WI38 (cell line): Measurements from ENCODE around the gene MAPKAP1.

Experiments used
- H3K4me3 ChIP-seq: 2 replicates; pipeline ENCODE4 v1.5.1; 2011; ENCODE audit warnings: low read depth, mild to moderate bottlenecking, control low read depth, low read length
- TF ChIP-seq, protein P1 (sequence below): IDR thresholded peaks from 2 replicates; pipeline ENCODE4 v1.5.1; 2012; ENCODE audit warnings: low read depth, mild to moderate bottlenecking, control low read depth, low read length

MAPKAP1 gene

DNA sequence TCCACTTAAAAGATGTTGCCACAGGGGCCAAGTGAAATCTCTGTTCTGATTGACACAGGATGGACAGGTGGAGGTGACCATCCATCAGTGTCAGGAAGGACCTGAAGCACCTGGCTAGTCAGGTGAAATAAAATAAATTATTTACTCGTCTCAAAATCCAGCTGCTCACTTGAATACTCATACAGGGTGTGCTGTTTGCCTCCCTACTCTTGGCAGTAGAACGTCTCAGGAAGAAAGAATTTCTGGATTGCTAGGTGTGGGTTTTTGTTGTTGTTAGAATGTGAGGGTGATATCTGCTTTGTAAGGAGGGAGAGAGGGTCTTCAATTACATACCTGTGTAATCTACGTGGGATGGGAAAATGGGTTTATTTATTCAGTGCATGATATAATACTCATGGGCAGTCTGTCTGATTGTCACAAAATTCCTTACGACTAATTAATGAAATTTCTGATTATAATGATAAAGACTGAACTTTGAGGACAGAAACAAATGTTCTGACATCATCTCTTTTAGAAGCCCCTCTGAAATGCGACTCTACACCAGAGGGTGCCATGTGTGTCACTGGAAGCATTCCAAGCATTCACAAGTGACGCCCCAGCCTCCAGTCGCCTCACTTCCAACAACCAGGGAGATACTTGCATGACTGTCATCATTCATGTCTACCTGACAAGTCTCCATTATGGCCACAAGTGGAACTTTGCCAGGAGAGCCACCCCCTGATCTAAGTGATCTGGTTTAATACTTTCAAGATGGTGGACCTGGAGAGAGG lies 227.0 kb downstream of the MAPKAP1 start:
- TF ChIP-seq, protein P1, sequence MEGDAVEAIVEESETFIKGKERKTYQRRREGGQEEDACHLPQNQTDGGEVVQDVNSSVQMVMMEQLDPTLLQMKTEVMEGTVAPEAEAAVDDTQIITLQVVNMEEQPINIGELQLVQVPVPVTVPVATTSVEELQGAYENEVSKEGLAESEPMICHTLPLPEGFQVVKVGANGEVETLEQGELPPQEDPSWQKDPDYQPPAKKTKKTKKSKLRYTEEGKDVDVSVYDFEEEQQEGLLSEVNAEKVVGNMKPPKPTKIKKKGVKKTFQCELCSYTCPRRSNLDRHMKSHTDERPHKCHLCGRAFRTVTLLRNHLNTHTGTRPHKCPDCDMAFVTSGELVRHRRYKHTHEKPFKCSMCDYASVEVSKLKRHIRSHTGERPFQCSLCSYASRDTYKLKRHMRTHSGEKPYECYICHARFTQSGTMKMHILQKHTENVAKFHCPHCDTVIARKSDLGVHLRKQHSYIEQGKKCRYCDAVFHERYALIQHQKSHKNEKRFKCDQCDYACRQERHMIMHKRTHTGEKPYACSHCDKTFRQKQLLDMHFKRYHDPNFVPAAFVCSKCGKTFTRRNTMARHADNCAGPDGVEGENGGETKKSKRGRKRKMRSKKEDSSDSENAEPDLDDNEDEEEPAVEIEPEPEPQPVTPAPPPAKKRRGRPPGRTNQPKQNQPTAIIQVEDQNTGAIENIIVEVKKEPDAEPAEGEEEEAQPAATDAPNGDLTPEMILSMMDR: no peak
- H3K4me3 ChIP-seq: no peak overlapping the region

DNA sequence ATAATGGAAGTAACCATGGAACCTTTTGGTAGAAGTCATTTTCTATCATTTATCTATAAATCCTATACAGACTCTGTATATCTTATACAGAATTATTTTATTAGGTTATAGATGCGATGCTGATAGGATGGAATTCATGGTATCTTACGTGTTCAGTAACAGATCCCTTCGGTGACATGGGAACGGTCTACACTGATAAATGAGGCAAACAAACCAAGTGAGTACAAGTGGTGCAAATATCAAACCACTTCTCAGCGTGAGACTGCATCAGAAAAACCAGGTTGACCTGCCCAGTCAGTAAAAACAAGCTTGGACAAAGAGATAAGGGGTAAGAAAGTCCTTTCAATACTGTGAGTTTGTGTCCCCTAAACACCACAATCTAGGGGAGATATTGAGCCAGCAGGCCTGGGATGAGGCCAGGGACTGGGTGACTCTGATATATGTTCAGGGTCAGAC lies 229.9 kb downstream of the MAPKAP1 start:
- no peak overlapping the region for H3K4me3 ChIP-seq
- TF ChIP-seq, protein P1: no peak

DNA sequence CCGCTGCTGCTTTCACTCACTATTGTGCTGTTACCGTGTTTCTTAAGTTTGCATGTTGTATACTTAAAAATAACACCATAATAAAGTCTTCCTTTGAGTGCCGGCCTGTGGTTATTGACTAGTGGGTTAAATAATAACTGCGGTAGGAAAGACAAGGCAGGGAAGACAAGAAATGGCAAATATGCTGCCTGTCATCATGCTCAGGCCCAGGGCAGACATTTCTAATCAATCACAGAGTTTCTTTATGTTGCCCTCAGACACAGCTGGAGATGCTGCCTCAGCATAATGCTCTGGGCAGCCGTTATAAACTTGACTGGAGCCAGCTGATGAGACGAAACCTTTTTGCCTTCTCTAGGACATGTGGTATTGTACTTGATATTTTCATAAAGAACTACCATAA lies 230.4 kb downstream of the MAPKAP1 start:
- H3K4me3 ChIP-seq: no peak overlapping the region
- TF ChIP-seq, protein P1: no peak

DNA sequence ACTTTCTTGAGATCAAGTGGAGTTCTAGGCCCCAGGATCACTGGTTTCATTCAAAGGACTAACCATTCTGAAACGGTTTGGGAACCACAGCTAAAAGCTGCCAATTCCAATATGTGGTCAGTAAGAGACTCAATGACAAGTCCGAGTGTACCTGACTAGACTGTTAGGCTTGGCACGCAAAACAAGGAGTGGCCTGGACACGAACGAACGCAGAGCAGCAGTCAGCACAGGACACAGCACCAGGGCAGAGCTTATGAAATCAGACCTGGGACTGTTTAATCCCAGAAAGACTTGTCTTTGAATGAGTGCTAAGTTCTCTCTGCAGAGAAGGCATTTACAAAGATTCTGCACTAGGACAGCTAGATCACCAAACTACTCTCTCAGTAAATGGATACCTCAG lies 231.6 kb downstream of the MAPKAP1 start:
- TF ChIP-seq, protein P1: no peak
- H3K4me3 ChIP-seq: no peak overlapping the region

DNA sequence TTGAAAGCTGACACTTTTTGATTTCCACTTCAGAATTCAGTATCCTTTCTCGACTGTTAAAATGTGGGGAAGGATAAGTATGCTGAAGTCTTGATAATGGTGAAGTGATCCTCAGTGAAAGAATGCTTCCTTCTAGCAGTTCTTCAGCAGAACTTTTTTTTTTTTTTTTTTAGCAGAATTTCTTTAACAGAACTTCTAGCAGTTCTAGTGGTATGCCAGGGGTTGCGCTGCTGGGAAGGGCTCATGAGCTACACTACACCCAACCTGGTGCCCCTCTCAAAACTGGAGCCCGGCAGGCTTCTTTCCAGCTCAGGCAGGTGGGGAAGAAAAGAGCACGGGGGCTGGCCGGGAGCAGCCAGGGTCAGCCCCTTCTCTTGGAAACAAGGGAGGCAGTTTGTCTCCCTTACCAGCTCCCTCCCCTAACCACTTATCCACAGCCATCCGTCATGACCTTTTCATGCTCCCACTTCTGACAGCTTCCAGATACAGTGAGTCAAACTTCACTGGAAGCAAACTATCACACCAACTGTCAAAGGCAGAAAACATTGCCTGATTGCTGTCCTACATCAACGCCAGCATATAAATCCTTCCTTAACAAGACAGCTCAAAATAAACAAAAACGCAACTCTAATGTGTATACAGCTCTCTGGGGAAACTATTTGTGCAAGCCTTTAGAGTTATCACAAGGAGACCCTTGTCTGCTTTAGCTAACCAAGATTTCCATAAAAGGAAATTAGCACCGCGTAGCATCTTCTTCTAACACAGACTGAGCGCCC lies 233.9 kb downstream of the MAPKAP1 start:
- TF ChIP-seq, protein P1: no peak
- no peak overlapping the region for H3K4me3 ChIP-seq

DNA sequence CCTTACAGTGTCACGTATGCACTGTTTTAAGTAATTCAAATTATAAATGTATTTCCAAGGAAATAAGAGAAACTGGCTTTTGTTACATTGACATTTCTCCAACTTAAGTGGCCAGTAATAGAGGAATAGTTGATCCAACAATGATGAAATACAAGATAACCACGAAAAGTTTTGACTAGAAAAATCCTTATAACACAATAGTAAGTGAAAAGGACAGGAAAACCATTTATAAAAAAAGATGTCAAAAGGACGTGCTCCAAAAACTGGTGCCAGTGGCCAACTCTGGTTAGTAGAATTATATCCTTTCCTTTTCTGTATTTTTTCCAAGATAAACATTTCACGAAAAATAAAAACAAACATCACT lies 234.5 kb downstream of the MAPKAP1 start:
- H3K4me3 ChIP-seq: no peak overlapping the region
- TF ChIP-seq, protein P1: no peak
